H1 (cell line): ENCODE results near the gene BBLN. TPM values are rescaled to one million over a fixed set of nuclear protein-coding genes. Genes with fewer than 3 reads are reported as not detected.
A peak's percentile ranks its signal among the peaks of the same experiment; 100 is the strongest.

Experiments
- CTCF ChIA-PET: fragments of 300-600 bp; sonication (Branson Sonifier 250); formaldehyde crosslinking; loops from one replicate; lab custom pipeline; 2021; ENCODE audit not compliant: partially characterized antibody; lab: Charles Lee
- POLR2A ChIA-PET: fragments of 300-600 bp; sonication (Branson Sonifier 250); formaldehyde crosslinking; loops from one replicate; lab custom pipeline; 2021; ENCODE audit warnings: inconsistent platforms; ENCODE audit not compliant: partially characterized antibody; lab: Charles Lee
- DNase-seq, 2 experiments: peaks; one replicate each; pipeline versions ENCODE4 v3.0.0 to v3.0.0-alpha.2; 2010 to 2022; ENCODE audit warnings: low spot score in 2 of 2, low read depth in 1 of 2, mixed read lengths in 1 of 2
- FAIRE-seq: peaks from 2 replicates; lab custom pipeline; 2011; peaks lifted over from hg19 to GRCh38; lab: Jason Lieb, UNC
- H2AFZ ChIP-seq: 2 replicates; pipeline ENCODE4 v1.8.1; 2012; ENCODE audit warnings: low read length, inconsistent platforms
- H2AK5ac ChIP-seq: 2 replicates; pipeline ENCODE4 v1.6.1; 2013; ENCODE audit warnings: low read depth, low read length
- H2BK120ac ChIP-seq: replicated peaks from 2 replicates; pipeline ENCODE3; 2013; ENCODE audit warnings: low read depth, low read length, inconsistent platforms
- H2BK12ac ChIP-seq: 2 replicates; pipeline ENCODE4 v1.6.1; 2013; ENCODE audit warnings: low read depth, low read length
- H2BK15ac ChIP-seq: 2 replicates; pipeline ENCODE4 v1.6.1; 2013; ENCODE audit warnings: low read length
- H2BK20ac ChIP-seq: 2 replicates; pipeline ENCODE4 v1.6.1; 2013; ENCODE audit warnings: low read length
- H2BK5ac ChIP-seq: 2 replicates; pipeline ENCODE4 v1.6.1; 2013; ENCODE audit warnings: low read depth, low read length
- H3K14ac ChIP-seq: 2 replicates; pipeline ENCODE4 v1.6.1; 2013; ENCODE audit warnings: inconsistent platforms; ENCODE audit not compliant: insufficient read length
- H3K18ac ChIP-seq: 2 replicates; pipeline ENCODE4 v1.6.1; 2013; ENCODE audit warnings: low read length; ENCODE audit errors: extremely low read depth
- H3K23ac ChIP-seq: 2 replicates; pipeline ENCODE4 v1.6.1; 2013; ENCODE audit warnings: inconsistent platforms; ENCODE audit not compliant: insufficient read length
- H3K23me2 ChIP-seq: 2 replicates; pipeline ENCODE4 v1.6.1; 2013; ENCODE audit warnings: low read depth, low read length
- H3K27ac ChIP-seq: 2 replicates; pipeline ENCODE4 v1.6.1; 2011; ENCODE audit warnings: low read depth, low read length, inconsistent platforms
- H3K27me3 ChIP-seq, 4 experiments: replicated peaks in 1 of 4; 1 replicate in 1 of 4; 2 replicates in 3 of 4; pipeline versions ENCODE4 v1.6.1 to v1.8.1; 2011 to 2013; ENCODE audit warnings: low read length in 3 of 4, mild to moderate bottlenecking in 3 of 4, inconsistent platforms in 2 of 4, mixed read lengths in 2 of 4, moderate library complexity in 1 of 4; ENCODE audit not compliant: control insufficient read depth in 3 of 4, insufficient read depth in 3 of 4; ENCODE audit errors: extremely low read depth in 1 of 4
- H3K36me3 ChIP-seq, 4 experiments: 2 replicates each; pipeline versions ENCODE4 v1.6.1 to v1.8.1; 2011 to 2013; ENCODE audit warnings: mild to moderate bottlenecking in 4 of 4, low read length in 3 of 4, moderate library complexity in 2 of 4, control low read depth in 1 of 4, inconsistent platforms in 1 of 4; ENCODE audit not compliant: insufficient read depth in 4 of 4, control insufficient read depth in 2 of 4
- H3K4ac ChIP-seq: replicated peaks from 2 replicates; pipeline ENCODE3; 2013; ENCODE audit warnings: low read length, low read depth, mixed read lengths, inconsistent platforms; ENCODE audit not compliant: insufficient read length
- H3K4me1 ChIP-seq, 4 experiments: replicated peaks in 1 of 4; 1 replicate in 1 of 4; 2 replicates in 3 of 4; pipeline versions ENCODE4 v1.6.1 to v1.8.1; 2011 to 2013; ENCODE audit warnings: low read length in 3 of 4, inconsistent platforms in 2 of 4, mixed read lengths in 1 of 4; ENCODE audit not compliant: insufficient read depth in 4 of 4, control insufficient read depth in 3 of 4
- H3K4me2 ChIP-seq, 2 experiments: 2 replicates each; pipeline versions ENCODE4 v1.6.1 to v1.8.1; 2011 to 2013; ENCODE audit warnings: low read depth in 2 of 2, low read length in 2 of 2, control low read depth in 1 of 2, inconsistent platforms in 1 of 2, mild to moderate bottlenecking in 1 of 2; ENCODE audit not compliant: insufficient read depth in 1 of 2
- H3K4me3 ChIP-seq, 4 experiments: fragments of 200-600, 300-600 bp in 1 of 4; sonication (generic), shearing (Covaris generic), sonication (Bioruptor Twin) in 1 of 4; 2 replicates each; pipeline versions ENCODE4 v1.5.1 to v1.8.1; 2011 to 2016; ENCODE audit warnings: low read length in 4 of 4, low read depth in 3 of 4, control low read depth in 2 of 4, inconsistent platforms in 2 of 4, mild to moderate bottlenecking in 2 of 4, mixed read lengths in 1 of 4, moderate library complexity in 1 of 4; ENCODE audit not compliant: insufficient read depth in 2 of 4; ENCODE audit errors: extremely low read depth in 1 of 4
- H3K56ac ChIP-seq: replicated peaks from 2 replicates; pipeline ENCODE3; 2013; ENCODE audit warnings: low read depth, mild to moderate bottlenecking, mixed read lengths, low read length, inconsistent platforms; ENCODE audit not compliant: insufficient read length
- H3K79me1 ChIP-seq: 2 replicates; pipeline ENCODE4 v1.6.1; 2013; ENCODE audit warnings: low read depth, low read length, control low read depth
- H3K79me2 ChIP-seq, 2 experiments: 2 replicates each; pipeline versions ENCODE4 v1.6.1 to v1.8.1; 2012 to 2013; ENCODE audit warnings: low read length in 2 of 2, mild to moderate bottlenecking in 2 of 2, inconsistent platforms in 1 of 2; ENCODE audit not compliant: insufficient read depth in 2 of 2, control insufficient read depth in 1 of 2
- H3K9ac ChIP-seq, 4 experiments: replicated peaks in 1 of 4; 1 replicate in 1 of 4; 2 replicates in 3 of 4; pipeline versions ENCODE4 v1.6.1 to v1.8.1; 2011 to 2013; ENCODE audit warnings: low read depth in 3 of 4, low read length in 3 of 4, control low read depth in 2 of 4, mild to moderate bottlenecking in 2 of 4, moderate library complexity in 2 of 4, inconsistent platforms in 1 of 4; ENCODE audit errors: extremely low read depth in 1 of 4
- H3K9me3 ChIP-seq, 2 experiments: 2 replicates each; pipeline versions ENCODE4 v1.6.1 to v1.8.1; 2012 to 2013; ENCODE audit warnings: mild to moderate bottlenecking in 2 of 2, moderate library complexity in 2 of 2, control low read depth in 1 of 2, inconsistent platforms in 1 of 2, low read depth in 1 of 2, low read length in 1 of 2, mixed read lengths in 1 of 2; ENCODE audit not compliant: insufficient read depth in 2 of 2
- H4K20me1 ChIP-seq, 2 experiments: replicated peaks in 1 of 2; 2 replicates each; pipeline versions ENCODE3 to v1.8.1; 2011 to 2013; ENCODE audit warnings: inconsistent platforms in 2 of 2, low read length in 2 of 2, mild to moderate bottlenecking in 1 of 2; ENCODE audit not compliant: insufficient read depth in 2 of 2, control insufficient read depth in 1 of 2
- H4K5ac ChIP-seq: 2 replicates; pipeline ENCODE4 v1.6.1; 2013; ENCODE audit warnings: low read length, low read depth, mixed read lengths, inconsistent platforms; ENCODE audit not compliant: insufficient read length
- H4K8ac ChIP-seq: 2 replicates; pipeline ENCODE4 v1.8.0; 2013; ENCODE audit warnings: mild to moderate bottlenecking, moderate library complexity, low read length, inconsistent platforms; ENCODE audit not compliant: insufficient read depth; ENCODE audit errors: extremely low read depth
- H4K91ac ChIP-seq: replicated peaks from 2 replicates; pipeline ENCODE3; 2013; ENCODE audit warnings: low read length, mixed read lengths, inconsistent platforms; ENCODE audit not compliant: insufficient read length
- CTCF ChIP-seq, 3 experiments: IDR thresholded peaks; 1 replicate in 2 of 3; 2 replicates in 1 of 3; pipeline versions ENCODE4 v1.5.1 to v1.6.1; 2011; ENCODE audit warnings: low read length in 3 of 3, mild to moderate bottlenecking in 3 of 3, inconsistent platforms in 2 of 3, low read depth in 1 of 3, moderate library complexity in 1 of 3; ENCODE audit not compliant: insufficient read depth in 1 of 3; ENCODE audit errors: control extremely low read depth in 1 of 3
- EGR1 ChIP-seq: IDR thresholded peaks from 2 replicates; pipeline ENCODE4 v1.6.1; 2011; ENCODE audit warnings: low read depth, low read length, borderline replicate concordance
- KDM4A ChIP-seq: IDR thresholded peaks from one replicate; pipeline ENCODE4 v1.7.1; 2012; ENCODE audit warnings: low read depth, mild to moderate bottlenecking, moderate library complexity, low read length, inconsistent platforms; ENCODE audit not compliant: severe bottlenecking
- MAX ChIP-seq: IDR thresholded peaks from 2 replicates; pipeline ENCODE4 v1.6.1; 2012; ENCODE audit warnings: inconsistent platforms
- RAD21 ChIP-seq, 2 experiments: IDR thresholded peaks in 1 of 2; conservative IDR thresholded peaks in 1 of 2; 2 replicates each; pipeline ENCODE4 v1.6.1; 2011; ENCODE audit warnings: low read depth in 2 of 2, low read length in 2 of 2, improper control_type of control experiment in 1 of 2, inconsistent platforms in 1 of 2, mild to moderate bottlenecking in 1 of 2, moderate library complexity in 1 of 2
- TAF1 ChIP-seq: IDR thresholded peaks from 2 replicates; pipeline ENCODE4 v1.6.1; 2011; ENCODE audit warnings: mild to moderate bottlenecking, low read depth, low read length
- TAF7 ChIP-seq: optimal IDR thresholded peaks from 2 replicates; pipeline ENCODE3; 2011; ENCODE audit warnings: low read depth, mild to moderate bottlenecking, inconsistent platforms, low read length, moderate library complexity, borderline replicate concordance
- WGBS, 2 experiments: shearing (Covaris generic) in 1 of 2; methylation state at CpG; one replicate each; pipeline versions ENCODE4 v1.1.6 to v1.1.7; 2013 to 2015; ENCODE audit warnings: low lambda C conversion rate in 2 of 2, mixed read lengths in 2 of 2, inconsistent platforms in 1 of 2, low coverage in 1 of 2, missing lambda C conversion rate in 1 of 2; ENCODE audit not compliant: insufficient replicate concordance in 2 of 2, insufficient coverage in 1 of 2, insufficient read length in 1 of 2; ENCODE audit errors: extremely low coverage in 1 of 2, missing lambda C conversion rate in 1 of 2; 5-methylcytosine and 5-hydroxymethylcytosine counted together
- polyA plus RNA-seq, 7 experiments: library from polyadenylated mRNA; depleted of rRNA in 3 of 7; stranded (reverse) in 5 of 7; unstranded in 2 of 7; fragments of >200 nt in 5 of 7; fragments of 200-250 nt in 2 of 7; gene quantifications; 1 replicate in 5 of 7; 2 replicates in 1 of 7; 4 replicates in 1 of 7; pipeline versions ENCODE4 v1.2.1 to v1.2.3, GENCODE V29; 2011 to 2013; ENCODE audit warnings: missing spikeins in 2 of 7, mixed read lengths in 2 of 7
- total RNA-seq: library from RNA; stranded (reverse); fragmentation: NEBNext Ultra II Directional; extraction: Animal tissue kit (Norgen Biotek cat#: 25700); gene quantifications from 2 replicates; pipeline ENCODE4 v1.2.1, GENCODE V29; 2021

Gene BBLN
- total and polyA plus RNA-seq, 2 of the 8 experiments (the other 6 are each of a cell fraction or from before 2014, with no cell fraction given): 63.1 to 164 TPM

- Histone ChIP-seq H3K4me2 (peak overlapping the region; percentile 2 to 45; a peak in 3 of 4 replicates), H2BK12ac (peak overlapping the region; percentile 21; the same call in 1 of the 2 replicates), H4K91ac (peak overlapping the region; percentile 61), H2BK120ac (no peak overlapping the region), H3K14ac (no peak overlapping the region), H3K18ac (peak overlapping the region; percentile 71), H3K79me1 (no peaks in the 10 kb centered on the region), H3K27ac (no peak overlapping the region), H4K8ac (peak overlapping the region; percentile 87; the same call in 1 of the 2 replicates), H3K23ac (no peak overlapping the region), H2BK15ac (peak overlapping the region; percentile 21), H2BK20ac (no peak overlapping the region; the same call in 1 of the 2 replicates), H3K36me3 (no peaks in the 10 kb centered on the region), H3K79me2 (no peaks in the 10 kb centered on the region), H3K56ac (no peak overlapping the region), H2AK5ac (no peak overlapping the region), H3K4me3 (peak overlapping the region in 1 of 4 experiments; percentile 10; a peak in 1 of 8 replicates), H2BK5ac (no peak overlapping the region), H4K5ac (no peak overlapping the region), H3K27me3 (no peaks in the 10 kb centered on the region; a peak in 2 of 7 replicates), H3K9ac (no peak overlapping the region), H3K4ac (no peak overlapping the region), H3K23me2 (no peaks in the 10 kb centered on the region), H2AFZ (peak overlapping the region; percentile 93), H4K20me1 (no peaks in the 10 kb centered on the region), H3K4me1 (peaks cover 0 to 8% (median 3%) of the 10 kb centered on the region in 4 experiments; a peak in 5 of 7 replicates), H3K9me3 (no peaks in the 10 kb centered on the region)
- WGBS, 2 experiments: 49% methylated on average over 19 of the region's 19 CpGs; no CpG with 5 or more reads in 1 of the 2 experiments
- CTCF ChIA-PET: interaction anchor here (0.5 to 6.1 kb wide), 22 partner anchors 9 to 532 kb away, joined by 3 to 74 read pairs (median 4); partner anchors contain the start of genes BBLN, PIP5KL1 and PTGES2
- FAIRE-seq: no peak
- POLR2A ChIA-PET: interaction anchor here (0.7 to 2.5 kb wide), 10 partner anchors 9 to 100 kb away, joined by 3 to 18 read pairs (median 4); partner anchors contain the start of gene BBLN
- peak in 1 of 2 experiments; percentile 86 for DNase-seq
- TF ChIP-seq RAD21 (IDR thresholded peaks at IDR 0.05 in 1 of 2, conservative IDR thresholded peaks at IDR 0.05 in 1 of 2; ENCODE audit: low read depth in 2 of 2, low read length in 2 of 2): peak; percentile 21 to 41; a peak in 2 of 4 replicates
- peak in 2 of 3 experiments; percentile 83 to 87; a peak in 3 of 4 replicates for TF ChIP-seq CTCF (IDR thresholded peaks at IDR 0.05; ENCODE audit: control extremely low read depth in 1 of 3, insufficient read depth in 1 of 3, low read depth in 1 of 3, low read length in 3 of 3)
- no peak for TF ChIP-seq KDM4A
- TF ChIP-seq EGR1: no peak
- TF ChIP-seq MAX: peak; percentile 62; the same call in 1 of the 2 replicates
- TF ChIP-seq TAF1: 0 out of 2 replicates have a peak, but pooled peaks have one; percentile 45
- peak; percentile 26 for TF ChIP-seq TAF7
Measured at GRCh38 chr9:128150594-128151308, 9.3 kb upstream of the BBLN start.
